ENCODE results near the gene KCNN4. TPM values are rescaled to one million over a fixed set of nuclear protein-coding genes. Genes with fewer than 3 reads are reported as not detected.
"Not testable (repeated sequence)": the region's sequence is repeated elsewhere in the genome, so short reads cannot be mapped to it uniquely, and the experiment has no call there.

The KCNN4 gene
- total RNA-seq (6.1 TPM), polyA plus RNA-seq (ENCODE audit: insufficient read depth, low read depth, low replicate concordance) (0.80 TPM)
- long read RNA-seq, donor 1 = 0 reads
- long read RNA-seq, donor 2, partial matches to known transcripts = 0 of 1 reads
- long read RNA-seq, donor 2, other reads (novel, unspliced or antisense) = 0 of 1 reads
- long read RNA-seq, donor 3 = 0 reads
- long read RNA-seq, donor 4 = 0 reads
- long read RNA-seq, donor 5 = 0 reads
- long read RNA-seq, donor 6, partial matches to known transcripts = 0 of 1 reads
- long read RNA-seq, donor 6, other reads (novel, unspliced or antisense) = 0 of 1 reads
- long read RNA-seq, donor 7, partial matches to known transcripts = 0 of 5 reads
- long read RNA-seq, donor 7, other reads (novel, unspliced or antisense) = 1 of 5 reads
- long read RNA-seq, donor 8 = 0 reads
- long read RNA-seq, donor 9 = 0 reads
- long read RNA-seq, donor 10 = 0 reads

- H3K36me3 ChIP-seq (ENCODE audit: control insufficient read depth in 2 of 3, insufficient read depth in 3 of 3, low read length in 3 of 3) = no peaks in the 10 kb centered on the region
- H3K4me3 ChIP-seq (ENCODE audit: low read length in 3 of 3) = no peak within 1 kb of the TSS
- no peak within 1 kb of the TSS for H3K27ac ChIP-seq (ENCODE audit: low read depth in 2 of 2, low read length in 2 of 2)
- DNase-seq (peak in 1 of 5 donors; percentile 74), FAIRE-seq (no peak)
- intact Hi-C loops (cut with DNase I) = no loop called here
- no peak for TF ChIP-seq CTCF (IDR thresholded peaks at IDR 0.05; ENCODE audit: borderline replicate concordance, extremely low read depth, insufficient read depth)
- H3K4me1 ChIP-seq (ENCODE audit: control insufficient read depth in 2 of 3, insufficient read depth in 2 of 3, low read depth in 1 of 3, low read length in 3 of 3) = no peaks in the 10 kb centered on the region
- no peak within 1 kb of the TSS for H3K9ac ChIP-seq (ENCODE audit: low read length in 3 of 3)
- no peaks in the 10 kb centered on the region for H3K27me3 ChIP-seq (ENCODE audit: control insufficient read depth, insufficient read depth, low read length)
- H3K9me3 ChIP-seq (ENCODE audit: control insufficient read depth in 2 of 3, insufficient read depth in 1 of 3, low read length in 3 of 3) = no peaks in the 10 kb centered on the region
Observed at GRCh38 chr19:43780706-43781525, at the start of gene KCNN4. Gene KCNN4, minus strand, starts transcription at chr19:43780973. Its CDS starts 112 bp downstream, at chr19:43780861.

GRCh38 chr19:43826787-43827754, 46.3 kb upstream of the KCNN4 start, which contains the start of gene ZNF283:
Gene ZNF283, plus strand, starts transcription at chr19:43827321. Its CDS starts 6,184 bp downstream, at chr19:43833505.
- intact Hi-C loops (cut with DNase I) = no loop called here
- Histone ChIP-seq H3K36me3 (ENCODE audit: control insufficient read depth in 2 of 3, insufficient read depth in 3 of 3, low read length in 3 of 3) (peaks cover 0 to 5% (median 0%) of the 10 kb centered on the region in 3 donors), H3K4me1 (ENCODE audit: control insufficient read depth in 2 of 3, insufficient read depth in 2 of 3, low read depth in 1 of 3, low read length in 3 of 3) (peaks cover 0 to 4% (median 0%) of the 10 kb centered on the region in 3 donors), H3K9ac (ENCODE audit: low read length in 3 of 3) (peak within 1 kb of the TSS in 2 of 3 donors; percentile 49 to 76), H3K27ac (ENCODE audit: low read depth in 2 of 2, low read length in 2 of 2) (peak within 1 kb of the TSS in 1 of 2 donors; percentile 65), H3K4me3 (ENCODE audit: low read length in 3 of 3) (peak within 1 kb of the TSS; percentile 76 to 87 (median 79)), H3K27me3 (ENCODE audit: control insufficient read depth, insufficient read depth, low read length) (no peaks in the 10 kb centered on the region), H3K9me3 (ENCODE audit: control insufficient read depth in 2 of 3, insufficient read depth in 1 of 3, low read length in 3 of 3) (no peaks in the 10 kb centered on the region)
- DNase-seq (peak; percentile 95 to 97 (median 96)), FAIRE-seq (no peak)
- no peak for TF ChIP-seq CTCF (IDR thresholded peaks at IDR 0.05; ENCODE audit: borderline replicate concordance, extremely low read depth, insufficient read depth)

- H3K4me3 ChIP-seq (ENCODE audit: low read length in 3 of 3); H3K9me3 ChIP-seq (ENCODE audit: control insufficient read depth in 2 of 3, insufficient read depth in 1 of 3, low read length in 3 of 3); FAIRE-seq; H3K4me1 ChIP-seq (ENCODE audit: control insufficient read depth in 2 of 3, insufficient read depth in 2 of 3, low read depth in 1 of 3, low read length in 3 of 3); H3K27me3 ChIP-seq (ENCODE audit: control insufficient read depth, insufficient read depth, low read length); intact Hi-C loops (cut with DNase I); H3K36me3 ChIP-seq (ENCODE audit: control insufficient read depth in 2 of 3, insufficient read depth in 3 of 3, low read length in 3 of 3); H3K9ac ChIP-seq (ENCODE audit: low read length in 3 of 3); H3K27ac ChIP-seq (ENCODE audit: low read depth in 2 of 2, low read length in 2 of 2); DNase-seq: not testable (repeated sequence)
Observed at GRCh38 chr19:43824572-43824971, 43.8 kb upstream of the KCNN4 start.

- H3K36me3 ChIP-seq (ENCODE audit: control insufficient read depth in 2 of 3, insufficient read depth in 3 of 3, low read length in 3 of 3); intact Hi-C loops (cut with DNase I); H3K4me3 ChIP-seq (ENCODE audit: low read length in 3 of 3); FAIRE-seq; H3K27ac ChIP-seq (ENCODE audit: low read depth in 2 of 2, low read length in 2 of 2); DNase-seq; H3K9ac ChIP-seq (ENCODE audit: low read length in 3 of 3); H3K27me3 ChIP-seq (ENCODE audit: control insufficient read depth, insufficient read depth, low read length); H3K4me1 ChIP-seq (ENCODE audit: control insufficient read depth in 2 of 3, insufficient read depth in 2 of 3, low read depth in 1 of 3, low read length in 3 of 3); H3K9me3 ChIP-seq (ENCODE audit: control insufficient read depth in 2 of 3, insufficient read depth in 1 of 3, low read length in 3 of 3): not testable (repeated sequence)
Observed at GRCh38 chr19:43823856-43824255, 43.1 kb upstream of the KCNN4 start.
